HG03520 (cell line): Measurements from ENCODE around the gene DNAH10.
"Not testable (repeated sequence)": the region's sequence is repeated elsewhere in the genome, so short reads cannot be mapped to it uniquely, and the experiment has no call there.

ENCODE experiments used
- ATAC-seq: cut with Tn5 transposase; IDR thresholded peaks from one replicate; pipeline ENCODE4 v1.9.1; 2021; ENCODE audit warnings: mild to moderate bottlenecking, moderate library complexity; ENCODE audit not compliant: unreplicated experiment

The DNAH10 gene

GRCh38 chr12:123945287-123946151 lies 183.4 kb downstream of the DNAH10 start:
- ATAC-seq, result no peak

GRCh38 chr12:123946152-123946515 lies 184.0 kb downstream of the DNAH10 start:
- ATAC-seq, result no peak

GRCh38 chr12:123946516-123947505 lies 184.7 kb downstream of the DNAH10 start:
- not testable (repeated sequence) for ATAC-seq

GRCh38 chr12:123947531-123947930 lies 185.4 kb downstream of the DNAH10 start:
- ATAC-seq, result not testable (repeated sequence)

GRCh38 chr12:123948401-123948795 lies 186.3 kb downstream of the DNAH10 start:
- ATAC-seq, result no peak

- no peak for ATAC-seq
Measured at GRCh38 chr12:123948796-123949769, 187.0 kb downstream of the DNAH10 start.

- no peak for ATAC-seq
Measured at GRCh38 chr12:123949770-123950165, 187.7 kb downstream of the DNAH10 start.

GRCh38 chr12:123950476-123951349 lies 188.6 kb downstream of the DNAH10 start:
- no peak for ATAC-seq

GRCh38 chr12:123951467-123951866 lies 189.4 kb downstream of the DNAH10 start:
- no peak for ATAC-seq

GRCh38 chr12:123952037-123952436 lies 189.9 kb downstream of the DNAH10 start:
- no peak for ATAC-seq

- ATAC-seq, result no peak
Measured at GRCh38 chr12:123954647-123955350, 192.7 kb downstream of the DNAH10 start.

- ATAC-seq, result no peak
Measured at GRCh38 chr12:123956249-123956648, 194.1 kb downstream of the DNAH10 start.

GRCh38 chr12:123957196-123957595 lies 195.1 kb downstream of the DNAH10 start:
- no peak for ATAC-seq

- ATAC-seq, result no peak
Measured at GRCh38 chr12:123958462-123958861, 196.4 kb downstream of the DNAH10 start.

GRCh38 chr12:123958876-123959275 lies 196.8 kb downstream of the DNAH10 start:
- no peak for ATAC-seq

GRCh38 chr12:123960029-123960735 lies 198.1 kb downstream of the DNAH10 start:
- ATAC-seq, result no peak

- ATAC-seq, result no peak
Measured at GRCh38 chr12:123960856-123961255, 198.8 kb downstream of the DNAH10 start.
